ENCODE measurements around the gene NFKBIA. TPM values are rescaled to one million over a fixed set of nuclear protein-coding genes. Genes with fewer than 3 reads are reported as not detected.
A peak's percentile ranks its signal among the peaks of the same experiment; 100 is the strongest.
"Not testable (repeated sequence)": the region's sequence is repeated elsewhere in the genome, so short reads cannot be mapped to it uniquely, and the experiment has no call there.

The NFKBIA gene
- total RNA-seq, 4 donors from 2014 or later: 139 to 441 (median 298) TPM

GRCh38 chr14:35374263-35374712, 30.3 kb downstream of the NFKBIA start:
- Histone ChIP-seq H3K27ac (peak overlapping the region; percentile 57 to 78 (median 76)), H3K27me3 (no peaks in the 10 kb centered on the region), H3K9me3 (peaks cover 0 to 13% (median 8%) of the 10 kb centered on the region in 3 donors), H3K4me1 (peaks cover 11 to 36% (median 32%) of the 10 kb centered on the region in 3 donors), H3K4me3 (no peak overlapping the region), H3K36me3 (no peaks in the 10 kb centered on the region)
- no peak for DNase-seq
- TF ChIP-seq POLR2A (IDR thresholded peaks at IDR 0.05): no peak
- no peak for TF ChIP-seq CTCF (IDR thresholded peaks at IDR 0.05)
- WGBS, 2 donors: 2 to 31% methylated on average over 6 to 7 of the region's 7 CpGs
- intact Hi-C loops (cut with DNase I): no loop called here

GRCh38 chr14:35373208-35373607, 31.3 kb downstream of the NFKBIA start:
- H3K36me3 ChIP-seq, H3K27me3 ChIP-seq, H3K27ac ChIP-seq, H3K4me3 ChIP-seq, DNase-seq: not testable (repeated sequence)
- intact Hi-C loops (cut with DNase I): loop anchor here (2.0 kb wide), 1 partner anchor 36 kb away; no protein-coding TSS in a partner anchor
- H3K9me3 ChIP-seq: peaks cover 0 to 13% (median 8%) of the 10 kb centered on the region in 3 donors
- WGBS, 2 donors: 85% methylated on average over 11 of the region's 11 CpGs
- peaks cover 20 to 44% (median 43%) of the 10 kb centered on the region in 3 donors for H3K4me1 ChIP-seq

GRCh38 chr14:35370969-35371368, 33.6 kb downstream of the NFKBIA start:
- intact Hi-C loops (cut with DNase I): no loop called here
- no peak overlapping the region for H3K4me3 ChIP-seq
- no peak for DNase-seq
- peaks cover 37 to 63% (median 54%) of the 10 kb centered on the region in 3 donors for H3K4me1 ChIP-seq
- H3K27me3 ChIP-seq: no peaks in the 10 kb centered on the region
- H3K27ac ChIP-seq: peak overlapping the region; percentile 62 to 89 (median 69)
- H3K36me3 ChIP-seq: no peaks in the 10 kb centered on the region
- peaks cover 0 to 13% (median 8%) of the 10 kb centered on the region in 3 donors for H3K9me3 ChIP-seq
- TF ChIP-seq POLR2A (IDR thresholded peaks at IDR 0.05): no peak
- TF ChIP-seq CTCF (IDR thresholded peaks at IDR 0.05): no peak
- 68 to 86% methylated on average over 5 of the region's 5 CpGs for whole genome bisulfite sequencing, 2 donors

GRCh38 chr14:35369701-35370191, 34.8 kb downstream of the NFKBIA start:
- Histone ChIP-seq H3K4me3 (peak overlapping the region in 1 of 4 donors; percentile 21), H3K36me3 (no peaks in the 10 kb centered on the region), H3K27ac (peak overlapping the region; percentile 62 to 89 (median 69)), H3K9me3 (peaks cover 0 to 13% (median 8%) of the 10 kb centered on the region in 3 donors), H3K27me3 (no peaks in the 10 kb centered on the region), H3K4me1 (peaks cover 44 to 70% (median 54%) of the 10 kb centered on the region in 3 donors)
- intact Hi-C loops (cut with DNase I): no loop called here
- TF ChIP-seq CTCF (IDR thresholded peaks at IDR 0.05) (no peak), POLR2A (IDR thresholded peaks at IDR 0.05) (no peak)
- no peak for DNase-seq
- 36 to 74% methylated on average over 5 to 8 of the region's 24 CpGs for WGBS, 2 donors

GRCh38 chr14:35368583-35369392, 35.8 kb downstream of the NFKBIA start:
- TF ChIP-seq CTCF (IDR thresholded peaks at IDR 0.05) (no peak), POLR2A (IDR thresholded peaks at IDR 0.05) (no peak)
- Histone ChIP-seq H3K4me1 (peaks cover 44 to 66% (median 50%) of the 10 kb centered on the region in 3 donors), H3K9me3 (peaks cover 0 to 13% (median 8%) of the 10 kb centered on the region in 3 donors), H3K36me3 (no peaks in the 10 kb centered on the region), H3K27ac (peak overlapping the region in 3 of 4 donors; percentile 66 to 89 (median 72)), H3K4me3 (peak overlapping the region in 1 of 4 donors; percentile 10), H3K27me3 (no peaks in the 10 kb centered on the region)
- intact Hi-C loops (cut with DNase I): no loop called here
- 75 to 81% methylated on average over 28 to 36 of the region's 37 CpGs for WGBS, 2 donors
- no peak for DNase-seq
